ENCODE measurements around the gene KDF1. TPM values are rescaled to one million over a fixed set of nuclear protein-coding genes. Genes with fewer than 3 reads are reported as not detected.

KDF1 gene
- total and polyA plus RNA-seq, 2 donors (not counting 3 experiments of a cell fraction or from before 2014, with no cell fraction given): not detected

- POLR2A ChIA-PET: no interaction called here
- CTCF ChIA-PET: interaction anchor here (1.2 to 1.5 kb wide), 2 partner anchors 7 to 24 kb away, joined by 3 read pairs; no protein-coding TSS in a partner anchor
- intact Hi-C loops (cut with micrococcal nuclease) (no loop called here), dilution Hi-C loops (cut with MboI; ENCODE audit: extremely low pct_ligation_motif_present, low sequenced_read_pairs) (no loop called here)
- Histone ChIP-seq H3K4me1 (ENCODE audit: control insufficient read depth, extremely low read depth, insufficient read depth, low read length) (peaks cover 13% of the 10 kb centered on the region), H2AFZ (ENCODE audit: low read depth, low read length) (no peak overlapping the region), H3K9ac (replicated peaks; ENCODE audit: extremely low read depth, insufficient read depth, low read length) (no peak overlapping the region), H3K9me3 (replicated peaks; ENCODE audit: control insufficient read depth, insufficient read depth, low read length) (no peaks in the 10 kb centered on the region), H3K79me2 (ENCODE audit: control insufficient read depth, insufficient read depth, low read length) (no peaks in the 10 kb centered on the region), H3K36me3 (ENCODE audit: control insufficient read depth in 2 of 2, extremely low read depth in 1 of 2, insufficient read depth in 2 of 2, low read length in 2 of 2) (no peaks in the 10 kb centered on the region), H3K4me3 (replicated peaks in 1 of 3; ENCODE audit: insufficient read depth in 1 of 3, low read depth in 1 of 3, low read length in 3 of 3) (no peak overlapping the region), H3K9me1 (replicated peaks; ENCODE audit: control insufficient read depth, extremely low read depth, insufficient read depth, low read length) (no peaks in the 10 kb centered on the region), H3K27ac (ENCODE audit: insufficient read depth, low read depth, low read length) (no peak overlapping the region), H3K27me3 (ENCODE audit: control insufficient read depth in 2 of 2, insufficient read depth in 2 of 2, low read length in 2 of 2) (no peaks in the 10 kb centered on the region), H3K4me2 (ENCODE audit: insufficient read depth, low read length) (no peak overlapping the region), H4K20me1 (replicated peaks; ENCODE audit: control insufficient read depth, extremely low read depth, insufficient read depth, low read length) (no peaks in the 10 kb centered on the region)
- DNase-seq (ENCODE audit: low read depth, low spot score) (no peak), FAIRE-seq (no peak)
- TF ChIP-seq POLR2AphosphoS5 (IDR thresholded peaks at IDR 0.05; ENCODE audit: insufficient read depth, low read depth, low read length): no peak
- no peak for TF ChIP-seq POLR2A (IDR thresholded peaks at IDR 0.05; ENCODE audit: low read depth, low read length)
- no peak for TF ChIP-seq JUN (IDR thresholded peaks at IDR 0.05; ENCODE audit: borderline replicate concordance, insufficient read depth, insufficient read length, low read depth)
- TF ChIP-seq, protein P1, sequence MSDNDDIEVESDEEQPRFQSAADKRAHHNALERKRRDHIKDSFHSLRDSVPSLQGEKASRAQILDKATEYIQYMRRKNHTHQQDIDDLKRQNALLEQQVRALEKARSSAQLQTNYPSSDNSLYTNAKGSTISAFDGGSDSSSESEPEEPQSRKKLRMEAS (IDR thresholded peaks at IDR 0.05; ENCODE audit: insufficient read depth, insufficient read length): no peak
- no peak for TF ChIP-seq EZH2 (IDR thresholded peaks at IDR 0.05; ENCODE audit: borderline replicate concordance, low read depth, low read length, severe bottlenecking)
- no peak for TF ChIP-seq FOS (IDR thresholded peaks at IDR 0.05; ENCODE audit: borderline replicate concordance, insufficient read depth, low read length)
- TF ChIP-seq, protein P2, sequence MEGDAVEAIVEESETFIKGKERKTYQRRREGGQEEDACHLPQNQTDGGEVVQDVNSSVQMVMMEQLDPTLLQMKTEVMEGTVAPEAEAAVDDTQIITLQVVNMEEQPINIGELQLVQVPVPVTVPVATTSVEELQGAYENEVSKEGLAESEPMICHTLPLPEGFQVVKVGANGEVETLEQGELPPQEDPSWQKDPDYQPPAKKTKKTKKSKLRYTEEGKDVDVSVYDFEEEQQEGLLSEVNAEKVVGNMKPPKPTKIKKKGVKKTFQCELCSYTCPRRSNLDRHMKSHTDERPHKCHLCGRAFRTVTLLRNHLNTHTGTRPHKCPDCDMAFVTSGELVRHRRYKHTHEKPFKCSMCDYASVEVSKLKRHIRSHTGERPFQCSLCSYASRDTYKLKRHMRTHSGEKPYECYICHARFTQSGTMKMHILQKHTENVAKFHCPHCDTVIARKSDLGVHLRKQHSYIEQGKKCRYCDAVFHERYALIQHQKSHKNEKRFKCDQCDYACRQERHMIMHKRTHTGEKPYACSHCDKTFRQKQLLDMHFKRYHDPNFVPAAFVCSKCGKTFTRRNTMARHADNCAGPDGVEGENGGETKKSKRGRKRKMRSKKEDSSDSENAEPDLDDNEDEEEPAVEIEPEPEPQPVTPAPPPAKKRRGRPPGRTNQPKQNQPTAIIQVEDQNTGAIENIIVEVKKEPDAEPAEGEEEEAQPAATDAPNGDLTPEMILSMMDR (IDR thresholded peaks at IDR 0.05; ENCODE audit: extremely low read depth in 1 of 2, insufficient read depth in 1 of 2, low read depth in 1 of 2, low read length in 2 of 2): no peak
- no TSS peak for BruUV-seq (replicated peaks)
Measured at GRCh38 chr1:27003745-27004470, 43.6 kb upstream of the KDF1 start.

All from endothelial cell of umbilical vein (primary cell).